IMR-90 (cell line): Measurements from ENCODE around the gene SLC27A3. TPM values are rescaled to one million over a fixed set of nuclear protein-coding genes. Genes with fewer than 3 reads are reported as not detected.

ENCODE experiments used
- ATAC-seq: fragments of 200-7000 bp; cut with Tn5 transposase; 2 replicates; pipeline ENCODE4 v1.9.1; 2020; ENCODE audit warnings: low read depth, mild to moderate bottlenecking, moderate library complexity
- BruUV-seq: library from RNA; stranded (reverse); fragments of 400-500 nt; replicated peaks from 2 replicates; lab custom pipeline; 2021; lab: Mats Ljungman, UMichigan
- CTCF ChIA-PET: fragments of 300-600 bp; formaldehyde crosslinking; extraction: SDS; loops from one replicate; lab custom pipeline; 2021; ENCODE audit warnings: antibody characterized with exemption; lab: Yijun Ruan, JAX
- POLR2A ChIA-PET: fragments of 300-600 bp; sonication (Branson Sonifier 250); formaldehyde crosslinking; loops from one replicate; lab custom pipeline; 2022; ENCODE audit warnings: antibody characterized with exemption; ENCODE audit not compliant: unreplicated experiment; lab: Charles Lee
- DNase-seq: peaks from one replicate; pipeline ENCODE4 v3.0.0; 2013
- H2AFZ ChIP-seq: replicated peaks from 2 replicates; pipeline ENCODE3; 2013; ENCODE audit warnings: low read length, mild to moderate bottlenecking; ENCODE audit not compliant: poor library complexity
- H2AK5ac ChIP-seq: 2 replicates; pipeline ENCODE4 v1.6.1; 2013; ENCODE audit warnings: low read depth, low read length, inconsistent platforms
- H2AK9ac ChIP-seq: replicated peaks from 2 replicates; pipeline ENCODE3; 2013; ENCODE audit warnings: mild to moderate bottlenecking, low read depth, low read length, moderate library complexity; ENCODE audit not compliant: poor library complexity
- H2BK120ac ChIP-seq: 2 replicates; pipeline ENCODE4 v1.6.1; 2013; ENCODE audit warnings: low read depth, low read length, inconsistent platforms
- H2BK15ac ChIP-seq: 3 replicates; pipeline ENCODE4 v1.6.1; 2013; ENCODE audit warnings: low read depth, low read length, inconsistent platforms
- H2BK20ac ChIP-seq: 2 replicates; pipeline ENCODE4 v1.6.1; 2013; ENCODE audit warnings: low read depth, mild to moderate bottlenecking, inconsistent platforms, low read length, moderate library complexity
- H2BK5ac ChIP-seq: 2 replicates; pipeline ENCODE4 v1.6.1; 2013; ENCODE audit warnings: mild to moderate bottlenecking, low read depth, low read length, inconsistent platforms; ENCODE audit not compliant: poor library complexity, severe bottlenecking
- H3K14ac ChIP-seq: replicated peaks from 2 replicates; pipeline ENCODE4 v1.6.1; 2013; ENCODE audit warnings: low read depth, low read length, inconsistent platforms
- H3K18ac ChIP-seq: 2 replicates; pipeline ENCODE4 v1.6.1; 2013; ENCODE audit warnings: low read depth, low read length, control low read depth
- H3K23ac ChIP-seq: 2 replicates; pipeline ENCODE4 v1.6.1; 2013; ENCODE audit warnings: low read depth, low read length, inconsistent platforms
- H3K27ac ChIP-seq: 2 replicates; pipeline ENCODE4 v1.5.1; 2013; ENCODE audit warnings: mild to moderate bottlenecking, control low read depth, low read length; ENCODE audit not compliant: insufficient read depth
- H3K27me3 ChIP-seq: 2 replicates; pipeline ENCODE4 v1.6.1; 2013; ENCODE audit warnings: low read length; ENCODE audit not compliant: control insufficient read depth, insufficient read depth
- H3K36me3 ChIP-seq: 2 replicates; pipeline ENCODE4 v1.6.1; 2013; ENCODE audit warnings: low read length, mixed read lengths; ENCODE audit not compliant: control insufficient read depth, insufficient read depth
- H3K4ac ChIP-seq: 2 replicates; pipeline ENCODE4 v1.6.1; 2013; ENCODE audit warnings: low read depth, low read length, inconsistent platforms
- H3K4me1 ChIP-seq: 2 replicates; pipeline ENCODE4 v1.6.1; 2013; ENCODE audit warnings: low read length, mixed read lengths; ENCODE audit not compliant: control insufficient read depth, insufficient read depth
- H3K4me2 ChIP-seq: 2 replicates; pipeline ENCODE4 v1.6.1; 2013; ENCODE audit warnings: low read depth, mild to moderate bottlenecking, control low read depth, low read length, moderate library complexity
- H3K4me3 ChIP-seq: 2 replicates; pipeline ENCODE4 v1.5.1; 2013; ENCODE audit warnings: low read depth, mild to moderate bottlenecking, control low read depth, low read length, moderate library complexity; ENCODE audit not compliant: insufficient read depth
- H3K56ac ChIP-seq: 2 replicates; pipeline ENCODE4 v1.6.1; 2013; ENCODE audit warnings: low read length, inconsistent platforms; ENCODE audit not compliant: insufficient read depth; ENCODE audit errors: extremely low read depth
- H3K79me1 ChIP-seq, 2 experiments: 2 replicates each; pipeline ENCODE4 v1.6.1; 2013; ENCODE audit warnings: low read length in 2 of 2, inconsistent platforms in 1 of 2, low read depth in 1 of 2
- H3K9ac ChIP-seq: 2 replicates; pipeline ENCODE4 v1.6.1; 2013; ENCODE audit warnings: low read depth, low read length, control low read depth
- H3K9me1 ChIP-seq: 2 replicates; pipeline ENCODE4 v1.6.1; 2013; ENCODE audit warnings: low read length, inconsistent platforms; ENCODE audit not compliant: insufficient read depth
- H3K9me3 ChIP-seq: 2 replicates; pipeline ENCODE4 v1.6.1; 2013; ENCODE audit warnings: low read length; ENCODE audit not compliant: control insufficient read depth, insufficient read depth
- H4K20me1 ChIP-seq: 2 replicates; pipeline ENCODE4 v1.6.1; 2013; ENCODE audit warnings: low read length, inconsistent platforms; ENCODE audit not compliant: insufficient read depth
- H4K5ac ChIP-seq: 2 replicates; pipeline ENCODE4 v1.6.1; 2013; ENCODE audit warnings: mild to moderate bottlenecking, low read depth, low read length, control low read depth
- H4K8ac ChIP-seq, 2 experiments: 2 replicates each; pipeline ENCODE4 v1.6.1; 2013; ENCODE audit warnings: low read depth in 2 of 2, low read length in 2 of 2, control low read depth in 1 of 2, inconsistent platforms in 1 of 2
- H4K91ac ChIP-seq: 2 replicates; pipeline ENCODE4 v1.6.1; 2013; ENCODE audit warnings: low read depth, low read length, inconsistent platforms; ENCODE audit not compliant: insufficient read depth
- BHLHE40 ChIP-seq: fragments of 150-350 bp; IDR thresholded peaks from 2 replicates; pipeline ENCODE4 v1.6.1; 2016; ENCODE audit warnings: mild to moderate bottlenecking, low read depth, low read length
- FOS ChIP-seq: fragments of 150-350 bp; IDR thresholded peaks from 2 replicates; pipeline ENCODE4 v1.6.1; 2016; ENCODE audit warnings: low read depth, low read length
- MAZ ChIP-seq: IDR thresholded peaks from 2 replicates; pipeline ENCODE4 v1.6.1; 2012; ENCODE audit warnings: low read depth, mild to moderate bottlenecking, low read length, improper control_type of control experiment, moderate library complexity, borderline replicate concordance
- MXI1 ChIP-seq: IDR thresholded peaks from 2 replicates; pipeline ENCODE4 v1.6.1; 2012; ENCODE audit warnings: low read depth, mild to moderate bottlenecking, low read length, moderate library complexity, borderline replicate concordance
- RAD21 ChIP-seq: IDR thresholded peaks from 2 replicates; pipeline ENCODE4 v1.6.1; 2012; ENCODE audit warnings: low read length, improper control_type of control experiment
- RCOR1 ChIP-seq: IDR thresholded peaks from 2 replicates; pipeline ENCODE4 v1.6.1; 2012; ENCODE audit warnings: mild to moderate bottlenecking, low read length, improper control_type of control experiment; ENCODE audit not compliant: insufficient replicate concordance
- RFX5 ChIP-seq: IDR thresholded peaks from 2 replicates; pipeline ENCODE4 v1.8.0; 2012; ENCODE audit warnings: low read depth, mild to moderate bottlenecking, low read length, moderate library complexity
- SMC3 ChIP-seq: fragments of 150-350 bp; IDR thresholded peaks from 2 replicates; pipeline ENCODE4 v1.6.1; 2016; ENCODE audit warnings: low read depth, mild to moderate bottlenecking, antibody characterized with exemption, low read length, moderate library complexity
- WGBS, 2 experiments: methylation state at CpG; one replicate each; pipeline versions ENCODE4 v1.1.5 to v1.1.7; 2013; ENCODE audit warnings: missing lambda C conversion rate in 2 of 2; ENCODE audit not compliant: insufficient read length in 1 of 2; ENCODE audit errors: extremely low coverage in 2 of 2; 5-methylcytosine and 5-hydroxymethylcytosine counted together
- dilution Hi-C: fragments of 300-500 bp; cut with HindIII; formaldehyde crosslinking; loops from one replicate; pipeline ENCODE4 v1.14.3; 2018; ENCODE audit warnings: low sequenced_read_pairs; ENCODE audit not compliant: unreplicated experiment
- in situ Hi-C: fragments of 300-500 bp; cut with MboI; formaldehyde crosslinking; loops from 3 replicates; pipeline ENCODE4 v1.14.3; 2019; ENCODE audit warnings: low sequenced_read_pairs, inconsistent platforms, mixed read lengths
- intact Hi-C: fragments of 100-400 bp; cut with micrococcal nuclease; formaldehyde crosslinking; loops from 2 replicates; pipeline ENCODE4 v1.10.0; 2022
- polyA plus RNA-seq, 3 experiments: library from polyadenylated mRNA; depleted of rRNA; stranded (reverse); fragments of >200 nt; gene quantifications; 2 replicates each; pipeline ENCODE4 v1.2.3, GENCODE V29; 2012; ENCODE audit warnings: low replicate concordance in 1 of 3
- total RNA-seq: library from RNA; depleted of rRNA; stranded (reverse); fragments of >200 nt; gene quantifications from 2 replicates; pipeline ENCODE4 v1.2.3, GENCODE V29; 2012

The SLC27A3 gene
- total and polyA plus RNA-seq, 2 of the 4 experiments (the other 2 are of a cell fraction) = 3.2 to 9.3 TPM

GRCh38 chr1:153795330-153795837, 20.2 kb downstream of the SLC27A3 start:
- in situ Hi-C loops = loop anchor here (5.0 kb wide), 1 partner anchor 152 kb away; the partner anchor contains the start of gene DENND4B
- Histone ChIP-seq H3K9me1 (peaks cover 5% of the 10 kb centered on the region), H2BK120ac (no peak overlapping the region), H3K4ac (peak overlapping the region; percentile 29; the same call in 1 of the 2 replicates), H2AK9ac (no peak overlapping the region), H4K91ac (no peak overlapping the region), H3K4me3 (no peak overlapping the region), H3K27me3 (no peaks in the 10 kb centered on the region), H3K4me2 (no peak overlapping the region), H2BK15ac (no peak overlapping the region), H4K5ac (no peak overlapping the region), H3K23ac (no peak overlapping the region), H3K14ac (no peak overlapping the region), H4K20me1 (no peaks in the 10 kb centered on the region), H4K8ac (no peak overlapping the region), H3K79me1 (0 out of 4 replicates have a peak, but pooled peaks cover 0 to 3% of the 10 kb centered on the region in 2 experiments), H3K9me3 (no peaks in the 10 kb centered on the region), H3K36me3 (no peaks in the 10 kb centered on the region), H2BK5ac (no peak overlapping the region), H2BK20ac (no peak overlapping the region), H3K27ac (no peak overlapping the region), H3K18ac (no peak overlapping the region), H3K9ac (no peak overlapping the region), H2AFZ (no peak overlapping the region), H3K4me1 (peaks cover 3% of the 10 kb centered on the region), H2AK5ac (0 out of 2 replicates have a peak overlapping the region, but pooled peaks have one; percentile 28), H3K56ac (no peak overlapping the region)
- intact Hi-C loops = loop anchor here (10.0 kb wide), 1 partner anchor 129 kb away; the partner anchor contains the start of gene GATAD2B
- no peak for TF ChIP-seq RCOR1
- no peak for TF ChIP-seq BHLHE40
- TF ChIP-seq FOS = no peak
- TF ChIP-seq RAD21 = no peak
- TF ChIP-seq MXI1 = no peak
- TF ChIP-seq RFX5 = no peak
- no peak for TF ChIP-seq MAZ
- no peak for TF ChIP-seq SMC3
- ChIA-PET POLR2A (no interaction called here), CTCF (no interaction called here)
- no TSS peak for BruUV-seq
- DNase-seq (no peak), ATAC-seq (no peak)
- dilution Hi-C loops = no loop called here
- 80% methylated on average over 8 of the region's 18 CpGs; no CpG with 5 or more reads in 1 of the 2 experiments for WGBS, 2 experiments
